ENCODE results near the gene DPH1. TPM values are rescaled to one million over a fixed set of nuclear protein-coding genes. Genes with fewer than 3 reads are reported as not detected.

Gene DPH1
- total RNA-seq, 3 donors from 2014 or later (not counting 1 experiment from before 2014, with no cell fraction given): 60.2 to 65.2 (median 63.2) TPM

DNA sequence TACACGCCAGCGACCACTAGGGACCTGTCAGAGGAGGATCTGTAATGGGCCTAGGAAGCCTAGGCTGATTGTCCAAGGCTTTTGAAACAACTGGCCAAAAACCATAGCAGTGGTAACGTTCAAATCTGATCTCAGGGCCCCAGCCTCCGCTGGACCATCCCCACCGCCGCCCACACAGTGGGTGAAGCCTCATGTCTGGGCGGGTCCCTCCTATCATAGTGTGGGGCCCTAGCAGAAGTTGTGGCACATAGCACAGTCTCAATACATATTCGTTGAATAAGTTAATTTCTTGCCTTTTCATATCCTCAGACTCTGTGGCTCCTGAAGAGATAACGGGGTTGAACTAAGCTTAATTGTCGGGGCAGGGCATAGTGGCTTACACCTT lies 818 bp downstream of the DPH1 start:
- Mint-ChIP-seq H3K9me3 (no peaks in the 10 kb centered on the region), H3K4me3 (peak overlapping the region; percentile 92), H3K27me3 (ENCODE audit: low read depth in 2 of 2) (peaks cover 18 to 30% of the 10 kb centered on the region in 2 donors), H3K36me3 (no peaks in the 10 kb centered on the region), H3K4me1 (peaks cover 18 to 23% of the 10 kb centered on the region in 2 donors), H3K27ac (peak overlapping the region; percentile 79 to 83)
- ATAC-seq (no peak), DNase-seq (no peak)
- peaks cover 7% of the 10 kb centered on the region for H3K27me3 ChIP-seq (ENCODE audit: control insufficient read depth, insufficient read depth, low read length)
- peak overlapping the region; percentile 94 for H3K4me3 ChIP-seq (ENCODE audit: low read length)
- 23% methylated on average over 9 of the region's 10 CpGs for WGBS (ENCODE audit: insufficient coverage)
- H3K36me3 ChIP-seq (ENCODE audit: control insufficient read depth, insufficient read depth, low read length): peaks cover 9% of the 10 kb centered on the region
- H3K4me1 ChIP-seq (ENCODE audit: control insufficient read depth, insufficient read depth, low read length): peaks cover 25% of the 10 kb centered on the region
- intact Hi-C loops (cut with micrococcal nuclease): loop anchor here (1.0 to 10.0 kb wide), 2 partner anchors 12 to 316 kb away; partner anchors contain the start of genes OVCA2 and TLCD2
- H3K27ac ChIP-seq (ENCODE audit: low read length): no peak overlapping the region
- no peaks in the 10 kb centered on the region for H3K9me3 ChIP-seq (ENCODE audit: control insufficient read depth, insufficient read depth, low read length)
- TF ChIP-seq, protein P1, sequence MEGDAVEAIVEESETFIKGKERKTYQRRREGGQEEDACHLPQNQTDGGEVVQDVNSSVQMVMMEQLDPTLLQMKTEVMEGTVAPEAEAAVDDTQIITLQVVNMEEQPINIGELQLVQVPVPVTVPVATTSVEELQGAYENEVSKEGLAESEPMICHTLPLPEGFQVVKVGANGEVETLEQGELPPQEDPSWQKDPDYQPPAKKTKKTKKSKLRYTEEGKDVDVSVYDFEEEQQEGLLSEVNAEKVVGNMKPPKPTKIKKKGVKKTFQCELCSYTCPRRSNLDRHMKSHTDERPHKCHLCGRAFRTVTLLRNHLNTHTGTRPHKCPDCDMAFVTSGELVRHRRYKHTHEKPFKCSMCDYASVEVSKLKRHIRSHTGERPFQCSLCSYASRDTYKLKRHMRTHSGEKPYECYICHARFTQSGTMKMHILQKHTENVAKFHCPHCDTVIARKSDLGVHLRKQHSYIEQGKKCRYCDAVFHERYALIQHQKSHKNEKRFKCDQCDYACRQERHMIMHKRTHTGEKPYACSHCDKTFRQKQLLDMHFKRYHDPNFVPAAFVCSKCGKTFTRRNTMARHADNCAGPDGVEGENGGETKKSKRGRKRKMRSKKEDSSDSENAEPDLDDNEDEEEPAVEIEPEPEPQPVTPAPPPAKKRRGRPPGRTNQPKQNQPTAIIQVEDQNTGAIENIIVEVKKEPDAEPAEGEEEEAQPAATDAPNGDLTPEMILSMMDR (IDR thresholded peaks at IDR 0.05): no peak

DNA sequence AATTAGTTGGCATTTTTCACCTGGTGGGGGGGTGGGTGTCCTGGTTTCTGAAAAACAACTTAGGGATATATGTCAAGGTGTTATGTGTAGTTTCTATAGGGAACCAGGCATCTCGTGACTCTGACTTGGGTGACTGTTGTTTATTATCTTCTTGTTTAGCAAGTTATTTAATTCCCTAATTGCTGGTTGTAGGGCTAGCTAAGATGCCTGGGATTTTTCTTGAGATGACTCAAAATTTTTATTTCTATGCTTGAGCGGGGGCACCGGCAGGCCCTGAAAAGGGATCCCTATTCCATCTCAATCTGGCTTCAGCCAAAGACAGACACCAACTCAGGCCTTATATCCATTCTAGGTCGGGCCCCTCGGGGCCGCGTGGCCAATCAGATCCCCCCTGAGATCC lies 3.2 kb downstream of the DPH1 start:
- peak overlapping the region; percentile 10 for H3K4me3 Mint-ChIP-seq
- DNase-seq (no peak), ATAC-seq (no peak)
- Histone ChIP-seq H3K9me3 (ENCODE audit: control insufficient read depth, insufficient read depth, low read length) (no peaks in the 10 kb centered on the region), H3K36me3 (ENCODE audit: control insufficient read depth, insufficient read depth, low read length) (peaks cover 23% of the 10 kb centered on the region), H3K27me3 (ENCODE audit: control insufficient read depth, insufficient read depth, low read length) (no peaks in the 10 kb centered on the region), H3K4me1 (ENCODE audit: control insufficient read depth, insufficient read depth, low read length) (peaks cover 20% of the 10 kb centered on the region), H3K4me3 (ENCODE audit: low read length) (no peak overlapping the region), H3K27ac (ENCODE audit: low read length) (no peak overlapping the region)
- H3K36me3 Mint-ChIP-seq: no peaks in the 10 kb centered on the region
- peaks cover 3 to 9% of the 10 kb centered on the region in 2 donors for H3K27me3 Mint-ChIP-seq (ENCODE audit: low read depth in 2 of 2)
- H3K4me1 Mint-ChIP-seq: peaks cover 11 to 17% of the 10 kb centered on the region in 2 donors
- 94% methylated on average over 7 of the region's 7 CpGs for WGBS (ENCODE audit: insufficient coverage)
- TF ChIP-seq, protein P1 (IDR thresholded peaks at IDR 0.05): no peak
- H3K9me3 Mint-ChIP-seq: no peaks in the 10 kb centered on the region
- intact Hi-C loops (cut with micrococcal nuclease): loop anchor here (10.0 kb wide), 1 partner anchor 318 kb away; the partner anchor contains the start of gene TLCD2
- H3K27ac Mint-ChIP-seq: no peak overlapping the region

DNA sequence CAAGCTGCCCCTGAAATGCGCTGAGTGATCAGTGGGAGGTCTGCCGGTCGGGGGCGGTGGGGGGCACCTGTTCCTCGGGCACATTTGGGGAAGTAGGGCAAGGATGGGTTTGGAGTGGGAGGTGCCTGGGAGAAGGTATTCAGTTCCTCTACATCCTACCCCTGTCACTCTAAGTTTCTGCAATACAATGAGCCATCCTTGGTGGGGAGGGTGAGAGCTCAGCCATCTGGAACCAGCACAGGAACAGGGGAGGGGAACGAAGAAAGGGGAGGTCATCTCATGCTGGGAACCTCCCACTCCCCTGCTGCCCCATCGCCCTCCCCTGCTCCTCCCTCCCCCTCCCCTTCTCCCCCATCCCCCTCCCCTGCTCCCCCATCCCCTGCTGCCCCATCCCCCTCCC lies 4.2 kb downstream of the DPH1 start:
- 100% methylated on average over 1 of the region's 7 CpGs for WGBS (ENCODE audit: insufficient coverage)
- Mint-ChIP-seq H3K4me1 (peaks cover 11 to 17% of the 10 kb centered on the region in 2 donors), H3K27me3 (ENCODE audit: low read depth in 2 of 2) (no peaks in the 10 kb centered on the region), H3K27ac (no peak overlapping the region), H3K9me3 (no peaks in the 10 kb centered on the region), H3K36me3 (no peaks in the 10 kb centered on the region), H3K4me3 (no peak overlapping the region)
- H3K36me3 ChIP-seq (ENCODE audit: control insufficient read depth, insufficient read depth, low read length): peaks cover 29% of the 10 kb centered on the region
- intact Hi-C loops (cut with micrococcal nuclease): loop anchor here (10.0 kb wide), 1 partner anchor 319 kb away; the partner anchor contains the start of gene TLCD2
- TF ChIP-seq, protein P1 (IDR thresholded peaks at IDR 0.05): no peak
- peaks cover 20% of the 10 kb centered on the region for H3K4me1 ChIP-seq (ENCODE audit: control insufficient read depth, insufficient read depth, low read length)
- no peak for ATAC-seq
- no peaks in the 10 kb centered on the region for H3K9me3 ChIP-seq (ENCODE audit: control insufficient read depth, insufficient read depth, low read length)
- no peaks in the 10 kb centered on the region for H3K27me3 ChIP-seq (ENCODE audit: control insufficient read depth, insufficient read depth, low read length)
- no peak overlapping the region for H3K4me3 ChIP-seq (ENCODE audit: low read length)
- H3K27ac ChIP-seq (ENCODE audit: low read length): no peak overlapping the region
- no peak for DNase-seq

All from natural killer cell (primary cell).